Gastroesophageal sphincter (tissue), 3 donors: Measurements from ENCODE around the gene CBLN3.

ENCODE experiments used
- CTCF ChIP-seq, 4 experiments: fragments of 200-600 bp in 2 of 4; fragments of 450-650 bp in 2 of 4; sonication (generic) in 1 of 4; IDR thresholded peaks; one replicate each; pipeline ENCODE4 v1.5.1; 2017 to 2019; ENCODE audit warnings: antibody characterized with exemption in 4 of 4, mild to moderate bottlenecking in 2 of 4, moderate library complexity in 2 of 4
- POLR2A ChIP-seq, 2 donors: fragments of 450-650 bp; IDR thresholded peaks; one replicate each; pipeline ENCODE4 v1.6.1; 2017; ENCODE audit warnings: antibody characterized with exemption in 2 of 2, mild to moderate bottlenecking in 2 of 2, moderate library complexity in 1 of 2

GRCh38 chr14:24392325-24393091 lies 37.0 kb downstream of the CBLN3 start:
- TF ChIP-seq CTCF (IDR thresholded peaks at IDR 0.05) (no peak), POLR2A (IDR thresholded peaks at IDR 0.05) (no peak)
